COLO829 (cell line): Measurements from ENCODE around the gene SURF4.

Experiments used
- DNase-seq: peaks from one replicate; pipeline ENCODE4 v3.0.0; 2012; ENCODE audit warnings: low spot score

SURF4 gene

DNA sequence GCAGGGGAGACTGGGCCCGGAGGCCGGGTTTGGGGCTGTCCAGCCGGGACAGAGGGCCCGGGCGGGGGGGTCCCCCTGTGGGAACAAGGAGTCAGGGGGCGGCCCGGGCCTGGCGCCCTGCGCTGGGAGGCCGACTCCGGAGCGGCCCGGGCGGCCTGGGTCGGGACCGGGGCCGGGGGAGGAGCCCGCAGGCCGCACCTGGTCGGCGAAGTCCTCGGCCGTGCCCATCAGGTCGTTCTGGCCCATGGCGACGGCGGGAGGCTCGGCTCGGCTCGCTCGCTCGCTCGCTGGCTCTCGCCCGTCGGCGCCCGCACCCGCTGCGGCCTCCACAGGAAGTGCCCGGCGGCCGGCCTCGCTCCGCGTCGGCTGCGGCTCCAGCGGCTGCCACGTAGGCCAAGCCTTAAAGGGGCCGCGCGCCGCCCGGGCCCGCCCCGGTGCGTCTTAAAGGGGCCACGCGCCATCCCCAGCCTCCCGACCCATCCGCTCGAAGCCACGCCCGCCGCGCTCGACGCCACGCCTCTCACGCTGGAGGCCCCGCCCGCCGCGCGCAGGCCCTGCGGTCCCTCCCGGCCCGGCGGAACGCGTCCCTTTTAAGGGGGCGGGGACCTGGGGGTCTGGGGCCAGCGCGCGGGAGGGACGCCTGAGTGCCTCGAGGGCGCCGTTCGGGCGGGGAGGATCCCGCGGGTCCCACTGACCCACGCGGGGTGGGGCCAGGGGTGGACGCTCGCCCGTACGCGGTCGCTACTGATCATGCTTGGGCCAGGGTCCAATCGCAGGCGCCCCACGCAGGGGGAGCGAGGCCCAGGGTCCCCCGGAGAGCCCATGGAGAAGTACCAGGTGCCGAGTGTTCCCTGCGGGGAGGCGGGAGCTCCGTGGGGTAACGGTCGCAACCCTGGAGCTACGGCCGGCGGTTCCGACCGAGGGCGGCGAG lies at the start of gene SURF4, which contains the start of gene STKLD1:
SURF4 (minus strand) TSS at position 337 of the 931 bp plus-strand sequence; CDS start at position 246, 91 bp downstream.
STKLD1 (plus strand) TSS at position 643 of the 931 bp plus-strand sequence; CDS start at position 751, 108 bp downstream.
- peak; percentile 99 for DNase-seq

DNA sequence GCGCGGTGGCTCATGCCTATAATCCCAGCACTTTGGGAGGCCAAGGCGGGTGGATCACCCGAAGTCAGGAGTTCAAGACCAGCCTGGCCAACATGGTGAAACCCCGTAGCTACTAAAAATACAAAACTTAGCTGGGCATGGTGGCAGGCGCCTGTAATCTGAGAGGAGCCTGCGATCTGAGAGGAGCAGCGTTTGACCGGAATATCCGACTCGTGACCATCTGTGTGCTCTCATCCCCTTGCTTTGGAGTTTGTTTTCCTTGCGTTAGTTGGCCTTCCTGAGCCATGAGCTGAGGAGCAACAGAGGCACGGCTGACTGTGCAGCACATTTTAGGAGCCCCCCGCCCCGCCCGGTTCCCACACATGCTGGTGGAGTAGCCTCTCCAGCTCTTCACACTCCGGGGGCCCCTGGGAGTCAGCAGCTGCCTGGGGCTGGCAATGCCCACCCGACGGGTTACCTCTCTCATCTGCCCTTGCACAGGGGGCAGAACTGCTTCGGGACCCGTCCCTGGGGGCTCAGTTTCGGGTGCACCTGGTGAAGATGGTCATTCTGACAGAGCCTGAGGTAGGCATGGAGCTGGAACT lies 49.3 kb upstream of the SURF4 start:
- no peak for DNase-seq

DNA sequence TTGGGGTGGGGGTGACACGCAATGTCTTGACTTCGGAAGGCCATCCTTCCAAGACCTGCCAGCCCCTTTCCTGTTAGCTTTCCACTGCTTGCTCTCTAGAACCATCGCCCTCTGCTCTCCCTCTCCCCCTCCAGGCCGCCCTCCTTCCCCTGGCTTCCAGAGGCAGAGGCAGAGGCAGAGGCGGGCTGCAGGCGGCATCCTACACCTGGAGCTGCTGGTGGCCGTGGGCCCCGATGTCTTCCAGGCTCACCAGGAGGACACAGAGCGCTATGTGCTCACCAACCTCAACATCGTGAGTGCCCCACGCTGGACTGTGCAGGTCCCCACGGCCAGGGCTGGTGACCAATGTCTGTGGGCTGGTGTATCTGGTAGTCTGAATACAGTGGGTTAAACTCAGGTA lies 48.3 kb upstream of the SURF4 start:
- DNase-seq: no peak

DNA sequence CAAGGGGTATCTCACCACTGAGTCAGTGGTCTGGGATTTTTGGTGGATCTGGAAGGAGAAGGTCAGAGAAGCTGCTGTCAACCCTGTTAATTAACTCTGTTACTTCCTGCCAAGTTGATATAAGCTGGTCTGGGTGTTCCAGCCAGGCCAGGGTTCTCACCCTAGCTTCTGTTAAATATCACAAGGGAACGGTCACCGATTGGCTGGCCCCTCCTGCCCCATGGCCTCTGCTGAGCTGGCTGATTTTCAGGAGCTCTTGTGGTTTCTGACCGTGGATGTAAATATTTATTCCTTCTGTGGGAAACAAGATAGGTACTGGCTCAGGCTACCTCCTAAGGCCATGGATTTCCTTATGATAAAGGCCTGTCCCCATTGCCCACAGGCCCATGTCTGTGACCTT lies 47.4 kb upstream of the SURF4 start:
- DNase-seq: no peak

DNA sequence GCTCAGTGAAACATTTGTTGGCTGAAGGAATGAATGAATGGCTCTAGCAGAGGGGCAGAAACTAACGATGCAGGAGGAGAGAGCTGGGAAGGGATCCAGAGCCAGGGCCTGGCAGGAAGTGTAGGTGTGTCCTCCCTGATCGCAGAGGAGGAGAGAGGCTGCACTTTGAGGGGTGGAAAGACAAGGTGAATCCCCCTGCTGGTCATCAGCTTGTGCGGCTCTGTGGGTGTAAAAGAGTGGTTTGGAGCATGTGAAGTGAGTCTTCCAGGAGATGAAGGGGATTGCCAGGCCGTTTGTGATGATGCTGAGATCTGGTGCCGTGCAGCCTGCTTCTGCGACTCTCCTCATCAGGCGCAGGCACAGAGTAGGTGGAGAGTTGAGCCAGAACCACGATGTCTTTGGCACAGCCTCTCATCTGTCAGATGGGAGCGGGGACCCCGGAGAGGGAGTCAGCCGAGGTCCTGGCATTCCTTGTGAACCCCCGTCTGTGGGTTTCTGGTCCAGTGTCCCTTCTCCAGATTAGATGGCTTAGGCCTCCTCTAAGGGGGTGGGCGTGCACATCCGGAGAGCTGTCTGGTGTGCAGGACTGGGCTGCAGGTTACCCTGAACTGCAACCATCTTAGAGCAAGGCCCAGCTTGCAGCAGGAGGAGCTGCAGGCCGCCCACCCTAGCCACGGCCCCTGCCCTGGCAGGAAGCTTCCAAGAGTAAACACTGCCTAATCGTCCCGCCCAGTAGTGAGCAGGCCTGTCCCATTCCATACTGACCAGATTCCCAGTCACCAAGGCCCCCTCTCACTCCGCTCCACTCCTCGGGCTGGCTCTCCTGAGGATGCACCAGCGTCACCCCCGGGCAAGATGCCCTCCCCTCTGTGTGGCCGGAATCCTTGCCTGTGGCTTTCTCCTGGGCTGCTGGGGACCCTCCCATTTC lies 46.0 kb upstream of the SURF4 start, which contains the start of gene ADAMTS13:
ADAMTS13 (plus strand) TSS at position 753 of the 928 bp plus-strand sequence; CDS start at position 830, 77 bp downstream.
- no peak for DNase-seq

DNA sequence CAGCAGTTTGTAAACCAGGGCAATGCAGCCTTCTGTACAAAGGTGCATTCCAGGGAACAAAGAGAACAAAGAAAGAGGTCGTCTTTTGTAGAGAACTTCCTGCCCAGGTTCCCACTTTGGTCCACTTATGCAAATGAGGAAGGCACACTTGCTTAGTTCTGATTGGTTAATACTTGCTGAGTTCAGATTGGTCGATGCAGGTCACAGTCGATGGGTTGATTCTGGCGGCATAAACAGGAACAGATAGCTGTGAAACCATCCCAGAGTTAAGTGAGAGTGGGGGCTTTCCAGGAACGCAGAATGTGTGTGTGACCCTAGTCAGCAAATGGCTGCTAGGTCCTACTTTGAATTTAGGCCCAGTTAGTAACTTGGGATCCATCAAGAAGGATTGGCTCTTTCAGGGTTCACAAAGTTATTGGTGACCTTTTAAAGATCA lies 44.5 kb upstream of the SURF4 start:
- DNase-seq: no peak

DNA sequence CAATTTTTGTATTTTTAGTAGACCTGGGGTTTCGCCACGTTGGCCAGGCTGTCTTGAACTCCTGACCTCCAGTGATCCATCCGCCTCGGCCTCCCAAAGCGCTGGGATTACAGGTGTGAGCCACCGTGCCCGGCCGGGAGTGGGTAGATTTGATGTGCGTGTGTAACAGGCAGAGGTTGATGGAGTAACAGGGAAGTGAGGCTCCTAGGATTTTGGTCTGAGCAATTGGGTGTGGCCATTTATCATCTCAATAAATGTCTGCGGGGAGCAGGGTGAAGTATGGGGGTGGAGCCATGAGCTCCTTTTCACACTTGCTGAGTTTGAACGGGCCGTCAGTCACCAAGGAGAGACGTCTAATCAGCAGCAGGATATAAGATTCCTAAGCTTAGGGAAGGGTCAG lies 43.1 kb upstream of the SURF4 start:
- no peak for DNase-seq

DNA sequence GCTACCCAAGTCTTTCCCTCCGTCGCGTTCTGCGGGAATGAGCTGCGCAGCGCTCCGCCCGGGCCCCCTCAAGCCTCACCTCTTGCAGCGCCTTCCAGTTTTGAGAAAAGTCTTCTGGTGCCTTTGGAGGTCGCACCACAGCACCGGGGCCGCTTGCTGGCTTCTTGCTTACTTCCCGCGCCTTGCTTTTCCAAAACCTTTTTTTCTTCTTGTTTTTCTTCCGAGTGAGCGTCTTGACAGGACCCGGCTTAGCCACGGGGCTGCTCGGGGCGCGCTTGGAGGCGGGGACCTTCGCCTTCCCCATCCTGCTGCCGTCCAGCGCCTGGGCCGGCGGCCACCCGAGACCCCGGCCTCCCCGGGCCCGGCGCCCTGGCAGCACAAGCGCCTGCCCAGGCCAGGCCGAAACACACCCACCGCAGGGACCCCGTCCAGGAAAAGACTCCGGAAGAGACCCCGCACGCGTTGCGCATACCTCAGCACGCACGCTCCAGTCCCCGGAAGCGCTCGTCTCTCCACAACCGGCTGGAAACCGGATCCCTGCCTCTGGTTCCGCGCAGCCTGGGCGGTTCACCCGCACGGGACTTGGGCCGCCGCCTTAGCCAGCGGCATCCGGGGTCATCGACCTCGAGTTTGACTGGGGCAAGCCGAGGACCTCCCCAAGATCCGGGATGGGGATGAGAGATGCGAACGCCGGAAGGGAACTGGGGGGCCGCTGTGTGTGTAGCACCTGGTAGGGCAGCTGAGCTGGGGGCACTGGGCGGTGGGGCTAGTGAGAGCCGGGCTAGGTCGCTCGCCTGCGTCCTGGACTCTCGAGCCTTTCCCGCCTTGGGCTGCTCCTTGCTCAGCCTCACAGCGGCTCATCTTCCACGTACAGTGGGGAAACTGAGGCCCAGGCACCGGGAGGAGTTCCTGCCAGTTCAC lies 41.9 kb upstream of the SURF4 start, which contains the start of gene REXO4:
REXO4 (minus strand) TSS at position 470 of the 921 bp plus-strand sequence; CDS start at position 304, 166 bp downstream.
- DNase-seq: peak; percentile 67

DNA sequence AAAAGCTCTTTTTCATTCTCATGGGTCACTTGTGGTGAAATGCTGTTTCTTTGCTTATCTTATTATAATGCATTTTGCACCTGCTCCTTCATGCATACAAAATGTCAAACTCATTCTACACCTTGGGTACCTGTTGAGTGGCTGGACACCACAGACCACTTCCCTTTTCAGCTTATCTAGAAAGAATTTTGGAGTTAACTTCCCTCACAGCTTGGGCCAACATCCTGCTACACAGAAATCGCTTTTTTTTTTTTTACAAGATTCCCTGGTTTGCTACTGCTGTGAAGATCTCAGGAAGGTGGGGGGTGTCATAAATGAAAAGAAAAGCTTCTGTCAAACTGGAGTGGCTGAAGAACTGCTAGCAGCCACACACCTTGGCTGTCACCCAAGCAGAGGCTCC lies 39.3 kb upstream of the SURF4 start:
- no peak for DNase-seq

DNA sequence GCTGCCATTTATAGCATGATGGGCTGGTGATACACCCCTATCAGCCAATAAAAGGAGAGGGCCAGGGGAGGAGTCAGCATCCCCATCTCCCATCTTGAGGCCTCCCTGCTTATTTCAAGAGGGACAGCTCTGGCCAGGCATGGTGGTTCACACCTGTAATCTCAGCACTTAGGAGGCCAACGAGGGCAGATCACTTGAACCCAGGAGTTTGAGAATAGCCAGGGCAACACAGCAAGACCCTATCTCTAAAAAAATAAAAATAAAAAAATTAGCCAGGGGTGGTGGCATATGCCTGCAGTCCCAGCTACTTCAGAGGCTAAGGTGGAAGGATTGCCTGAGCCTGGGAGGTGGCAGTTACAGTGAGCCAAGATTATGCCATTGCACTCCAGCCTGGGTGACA lies 32.2 kb upstream of the SURF4 start:
- DNase-seq: no peak

DNA sequence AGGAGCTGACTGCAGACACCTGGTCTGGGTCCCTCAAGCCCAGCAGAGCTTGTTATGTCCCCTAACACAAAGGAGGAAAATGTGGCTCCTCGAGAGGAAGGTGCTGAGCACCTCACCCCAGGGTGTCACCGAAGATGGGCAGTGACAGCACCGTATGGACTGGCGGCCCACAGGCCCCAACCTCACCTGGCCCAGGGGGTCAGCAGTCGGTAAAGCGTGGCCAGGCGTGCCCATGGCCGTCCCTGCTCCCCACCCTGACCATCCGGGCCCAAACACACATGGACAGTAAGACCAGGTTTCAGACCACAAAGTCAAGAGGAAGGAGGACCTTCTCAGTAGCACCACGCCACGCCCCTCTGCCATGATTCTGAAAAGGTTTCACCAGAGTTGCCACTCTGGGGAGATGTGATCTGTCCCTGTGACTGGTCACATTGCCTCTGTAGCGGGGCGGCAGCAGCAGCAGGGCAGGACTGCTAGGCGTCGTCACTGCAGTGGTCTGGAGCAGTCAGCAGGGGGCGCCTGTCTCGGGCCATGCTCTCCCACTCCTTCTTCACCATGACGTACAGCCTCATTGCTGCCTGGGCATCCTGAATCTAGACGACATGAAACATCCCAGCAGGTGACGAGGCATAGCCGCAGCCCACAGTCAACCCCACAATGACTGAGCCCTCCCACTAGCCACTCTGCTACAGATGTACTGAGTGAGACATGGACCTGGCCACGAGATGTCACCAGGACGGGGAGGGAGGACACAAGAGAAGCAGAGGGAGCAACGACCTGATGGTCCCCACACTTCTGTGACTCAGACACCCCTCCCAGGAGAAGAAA lies 30.8 kb upstream of the SURF4 start:
- peak; percentile 75 for DNase-seq

DNA sequence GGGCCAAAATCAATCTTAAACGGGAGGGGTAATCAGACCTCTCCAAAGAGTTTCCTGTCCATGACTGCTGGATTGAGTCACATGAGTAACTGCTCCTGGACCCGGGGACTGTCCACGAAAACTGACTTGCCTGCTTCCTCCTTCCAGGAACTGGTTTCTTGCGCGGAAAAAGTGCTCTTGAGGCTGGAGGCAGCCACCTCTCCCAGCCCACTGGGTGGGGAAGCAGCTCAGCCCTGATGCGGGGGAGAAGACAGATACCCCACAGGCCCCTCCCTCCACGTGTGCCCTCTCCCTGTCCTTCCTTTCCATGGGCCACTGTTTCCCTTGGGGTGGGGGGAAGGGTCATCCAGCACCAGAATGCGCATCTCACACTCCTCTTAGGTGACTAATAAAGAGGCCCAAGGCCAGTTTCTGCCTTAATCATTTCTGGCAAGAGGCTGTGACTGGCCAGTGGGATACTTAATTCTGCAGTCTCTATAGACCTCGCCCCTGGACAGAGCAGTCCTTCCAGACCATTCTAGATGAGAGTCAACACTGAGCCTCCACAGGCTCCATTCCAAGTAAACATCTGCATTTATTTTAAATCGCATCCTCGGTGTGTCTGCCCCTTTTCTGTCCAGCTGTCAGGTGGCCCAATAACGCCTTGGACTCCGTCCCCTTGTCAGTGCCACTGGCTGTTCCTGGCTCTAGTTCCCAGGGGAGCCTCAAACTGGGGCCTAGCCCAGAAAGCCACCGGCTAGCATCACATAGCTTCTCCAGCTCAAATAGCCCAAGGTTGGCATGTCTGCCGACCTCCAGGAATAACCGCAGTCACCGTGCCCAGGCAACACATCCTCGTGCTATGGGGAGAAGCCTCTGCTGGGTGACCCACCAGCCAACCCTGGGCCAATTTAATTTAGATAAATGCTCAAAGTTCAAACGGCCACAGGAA lies 29.9 kb upstream of the SURF4 start:
- DNase-seq: no peak

DNA sequence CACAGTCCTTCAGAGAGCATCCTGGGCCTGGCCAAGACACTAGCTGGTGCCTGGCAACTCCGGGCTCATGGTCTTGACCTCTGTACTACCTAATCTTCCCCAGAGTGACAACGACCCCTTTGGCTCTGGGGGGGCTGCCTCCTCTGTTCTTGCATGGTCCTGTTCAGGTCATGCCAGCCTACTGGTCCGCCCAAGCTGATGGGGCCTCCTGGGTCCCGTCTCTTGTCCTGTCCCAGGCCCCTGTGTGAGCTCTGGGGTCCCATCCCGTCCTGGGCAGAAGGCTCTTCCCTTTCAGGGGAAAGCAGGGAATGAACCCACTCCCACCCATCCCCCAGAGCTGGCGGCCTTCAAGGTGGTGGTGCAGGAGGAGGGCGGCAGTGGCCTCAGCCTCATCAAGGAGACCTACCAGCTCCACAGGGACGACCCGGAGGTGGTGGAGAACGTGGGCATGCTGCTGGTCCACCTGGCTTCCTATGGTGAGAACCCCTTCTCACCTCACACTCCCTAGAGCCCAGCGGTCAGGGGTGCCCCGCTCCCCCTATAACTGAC lies 28.7 kb upstream of the SURF4 start:
- no peak for DNase-seq

DNA sequence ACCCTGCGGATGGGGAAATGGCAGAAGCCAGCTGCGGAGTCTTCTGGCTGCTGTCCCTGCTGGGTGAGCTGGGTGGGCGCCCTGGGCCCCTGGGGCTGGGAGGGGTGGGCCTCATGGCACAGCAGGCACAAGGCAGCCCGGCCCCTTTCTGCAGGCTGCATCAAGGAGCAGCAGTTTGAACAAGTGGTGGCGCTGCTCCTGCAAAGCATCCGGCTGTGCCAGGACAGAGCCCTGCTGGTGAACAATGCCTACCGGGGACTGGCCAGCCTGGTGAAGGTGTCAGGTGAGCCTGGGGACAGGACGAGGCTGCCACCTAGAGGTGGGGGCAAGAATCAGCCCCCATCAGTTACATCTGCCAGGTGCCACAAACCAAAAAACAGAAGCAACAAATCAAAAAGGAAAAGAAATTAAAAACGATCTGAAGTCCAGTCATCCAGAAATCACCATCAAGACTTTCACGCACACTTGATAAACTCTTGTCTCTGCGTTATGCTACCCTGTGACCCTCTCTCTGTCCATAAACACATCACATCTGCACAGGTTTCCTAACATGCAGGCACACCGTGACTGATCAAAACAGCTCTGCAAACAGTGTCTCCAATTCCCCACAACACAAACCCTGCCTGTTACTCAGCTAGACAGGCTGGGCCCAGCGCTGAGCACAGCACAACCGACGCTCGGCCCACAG lies 28.1 kb upstream of the SURF4 start:
- peak; percentile 64 for DNase-seq

DNA sequence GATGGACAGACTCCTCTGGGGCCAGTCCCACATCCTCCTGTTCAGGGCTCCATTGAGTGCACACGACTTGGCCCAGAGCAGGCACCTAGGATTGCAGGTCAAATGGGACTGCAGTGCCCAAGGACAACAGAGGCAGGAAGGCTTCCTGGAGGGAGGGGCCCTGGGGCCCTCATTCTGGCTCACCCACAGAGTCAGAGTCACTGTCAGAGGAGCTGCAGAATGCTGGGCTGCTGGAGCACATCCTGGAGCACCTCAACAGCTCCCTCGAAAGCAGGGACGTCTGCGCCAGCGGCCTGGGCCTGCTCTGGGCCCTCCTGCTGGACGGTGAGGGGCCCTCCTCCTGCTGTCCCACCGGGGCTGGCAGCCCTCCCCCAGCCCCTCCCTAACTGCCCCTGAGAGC lies 26.8 kb upstream of the SURF4 start:
- no peak for DNase-seq

DNA sequence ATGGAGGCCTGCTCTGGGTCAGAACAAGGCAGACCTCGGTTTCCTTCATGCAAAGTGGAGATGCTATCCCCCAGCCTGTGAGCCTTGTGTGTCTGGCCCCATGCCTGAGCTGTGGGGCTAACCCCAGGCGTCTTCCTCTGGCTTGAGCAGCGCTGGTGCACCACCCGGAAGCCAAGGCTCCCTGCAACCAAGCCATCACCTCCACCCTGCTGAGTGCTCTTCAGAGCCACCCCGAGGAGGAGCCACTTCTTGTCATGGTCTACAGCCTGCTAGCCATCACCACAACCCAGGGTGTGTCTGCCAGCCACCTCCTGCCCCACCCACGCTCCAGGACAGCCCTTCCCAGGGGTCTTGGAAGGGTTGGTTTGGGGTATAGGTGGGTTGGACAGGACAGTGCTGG lies 25.7 kb upstream of the SURF4 start:
- no peak for DNase-seq

DNA sequence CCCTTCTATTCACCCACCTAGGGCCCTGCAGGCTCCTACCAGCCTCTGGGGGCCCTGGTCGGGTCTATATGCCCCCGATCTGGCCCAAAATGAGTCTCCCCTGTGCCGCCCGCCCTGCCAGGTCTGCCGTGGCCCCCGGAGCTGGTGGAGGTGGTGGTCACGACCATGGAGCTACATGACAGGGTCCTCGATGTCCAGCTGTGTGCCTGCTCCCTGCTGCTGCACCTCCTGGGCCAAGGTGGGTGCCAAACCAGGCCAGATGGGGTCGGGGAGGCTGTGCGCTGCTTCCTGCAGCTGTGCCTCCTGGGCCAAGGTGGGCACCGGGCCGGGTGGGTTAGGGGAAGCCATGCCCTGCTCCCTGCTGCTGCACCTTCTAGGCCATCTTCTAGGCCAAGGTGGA lies 24.4 kb upstream of the SURF4 start:
- DNase-seq: no peak

DNA sequence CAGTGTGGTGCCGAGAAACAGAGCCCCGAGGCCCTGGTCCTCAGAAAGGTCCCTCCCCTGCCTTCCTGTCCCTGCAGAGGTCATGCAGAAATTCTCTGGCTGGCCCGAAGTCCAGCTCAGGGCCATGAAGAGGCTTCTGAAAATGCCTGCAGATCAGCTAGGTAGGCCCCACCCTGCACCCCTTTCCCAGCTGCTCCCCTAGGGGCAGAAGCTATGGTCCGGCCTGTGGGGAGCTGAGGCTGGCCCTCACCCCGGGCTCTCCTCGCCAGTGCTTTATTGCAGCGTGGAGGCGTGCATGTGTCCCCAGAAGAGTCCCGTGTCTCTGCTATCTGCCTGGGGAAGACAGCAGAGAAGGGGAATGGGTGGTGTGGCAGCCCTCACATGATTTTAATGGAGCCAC lies 22.0 kb upstream of the SURF4 start:
- DNase-seq: no peak
